IMR-90 (cell line): ENCODE results near the gene GPRC5B. TPM values are rescaled to one million over a fixed set of nuclear protein-coding genes. Genes with fewer than 3 reads are reported as not detected.

ENCODE experiments used
- ATAC-seq: fragments of 200-7000 bp; cut with Tn5 transposase; 2 replicates; pipeline ENCODE4 v1.9.1; 2020; ENCODE audit warnings: low read depth, mild to moderate bottlenecking, moderate library complexity
- BruUV-seq: library from RNA; stranded (reverse); fragments of 400-500 nt; replicated peaks from 2 replicates; lab custom pipeline; 2021; lab: Mats Ljungman, UMichigan
- CTCF ChIA-PET: fragments of 300-600 bp; formaldehyde crosslinking; extraction: SDS; loops from one replicate; lab custom pipeline; 2021; ENCODE audit warnings: antibody characterized with exemption; lab: Yijun Ruan, JAX
- POLR2A ChIA-PET: fragments of 300-600 bp; sonication (Branson Sonifier 250); formaldehyde crosslinking; loops from one replicate; lab custom pipeline; 2022; ENCODE audit warnings: antibody characterized with exemption; ENCODE audit not compliant: unreplicated experiment; lab: Charles Lee
- DNase-seq: peaks from one replicate; pipeline ENCODE4 v3.0.0; 2013
- H2AFZ ChIP-seq: replicated peaks from 2 replicates; pipeline ENCODE3; 2013; ENCODE audit warnings: low read length, mild to moderate bottlenecking; ENCODE audit not compliant: poor library complexity
- H2AK5ac ChIP-seq: 2 replicates; pipeline ENCODE4 v1.6.1; 2013; ENCODE audit warnings: low read depth, low read length, inconsistent platforms
- H2AK9ac ChIP-seq: replicated peaks from 2 replicates; pipeline ENCODE3; 2013; ENCODE audit warnings: mild to moderate bottlenecking, low read depth, low read length, moderate library complexity; ENCODE audit not compliant: poor library complexity
- H2BK120ac ChIP-seq: 2 replicates; pipeline ENCODE4 v1.6.1; 2013; ENCODE audit warnings: low read depth, low read length, inconsistent platforms
- H2BK15ac ChIP-seq: 3 replicates; pipeline ENCODE4 v1.6.1; 2013; ENCODE audit warnings: low read depth, low read length, inconsistent platforms
- H2BK20ac ChIP-seq: 2 replicates; pipeline ENCODE4 v1.6.1; 2013; ENCODE audit warnings: low read depth, mild to moderate bottlenecking, inconsistent platforms, low read length, moderate library complexity
- H2BK5ac ChIP-seq: 2 replicates; pipeline ENCODE4 v1.6.1; 2013; ENCODE audit warnings: mild to moderate bottlenecking, low read depth, low read length, inconsistent platforms; ENCODE audit not compliant: poor library complexity, severe bottlenecking
- H3K14ac ChIP-seq: replicated peaks from 2 replicates; pipeline ENCODE4 v1.6.1; 2013; ENCODE audit warnings: low read depth, low read length, inconsistent platforms
- H3K18ac ChIP-seq: 2 replicates; pipeline ENCODE4 v1.6.1; 2013; ENCODE audit warnings: low read depth, low read length, control low read depth
- H3K23ac ChIP-seq: 2 replicates; pipeline ENCODE4 v1.6.1; 2013; ENCODE audit warnings: low read depth, low read length, inconsistent platforms
- H3K27ac ChIP-seq: 2 replicates; pipeline ENCODE4 v1.5.1; 2013; ENCODE audit warnings: mild to moderate bottlenecking, control low read depth, low read length; ENCODE audit not compliant: insufficient read depth
- H3K27me3 ChIP-seq: 2 replicates; pipeline ENCODE4 v1.6.1; 2013; ENCODE audit warnings: low read length; ENCODE audit not compliant: control insufficient read depth, insufficient read depth
- H3K36me3 ChIP-seq: 2 replicates; pipeline ENCODE4 v1.6.1; 2013; ENCODE audit warnings: low read length, mixed read lengths; ENCODE audit not compliant: control insufficient read depth, insufficient read depth
- H3K4ac ChIP-seq: 2 replicates; pipeline ENCODE4 v1.6.1; 2013; ENCODE audit warnings: low read depth, low read length, inconsistent platforms
- H3K4me1 ChIP-seq: 2 replicates; pipeline ENCODE4 v1.6.1; 2013; ENCODE audit warnings: low read length, mixed read lengths; ENCODE audit not compliant: control insufficient read depth, insufficient read depth
- H3K4me2 ChIP-seq: 2 replicates; pipeline ENCODE4 v1.6.1; 2013; ENCODE audit warnings: low read depth, mild to moderate bottlenecking, control low read depth, low read length, moderate library complexity
- H3K4me3 ChIP-seq: 2 replicates; pipeline ENCODE4 v1.5.1; 2013; ENCODE audit warnings: low read depth, mild to moderate bottlenecking, control low read depth, low read length, moderate library complexity; ENCODE audit not compliant: insufficient read depth
- H3K56ac ChIP-seq: 2 replicates; pipeline ENCODE4 v1.6.1; 2013; ENCODE audit warnings: low read length, inconsistent platforms; ENCODE audit not compliant: insufficient read depth; ENCODE audit errors: extremely low read depth
- H3K79me1 ChIP-seq, 2 experiments: 2 replicates each; pipeline ENCODE4 v1.6.1; 2013; ENCODE audit warnings: low read length in 2 of 2, inconsistent platforms in 1 of 2, low read depth in 1 of 2
- H3K9ac ChIP-seq: 2 replicates; pipeline ENCODE4 v1.6.1; 2013; ENCODE audit warnings: low read depth, low read length, control low read depth
- H3K9me1 ChIP-seq: 2 replicates; pipeline ENCODE4 v1.6.1; 2013; ENCODE audit warnings: low read length, inconsistent platforms; ENCODE audit not compliant: insufficient read depth
- H3K9me3 ChIP-seq: 2 replicates; pipeline ENCODE4 v1.6.1; 2013; ENCODE audit warnings: low read length; ENCODE audit not compliant: control insufficient read depth, insufficient read depth
- H4K20me1 ChIP-seq: 2 replicates; pipeline ENCODE4 v1.6.1; 2013; ENCODE audit warnings: low read length, inconsistent platforms; ENCODE audit not compliant: insufficient read depth
- H4K5ac ChIP-seq: 2 replicates; pipeline ENCODE4 v1.6.1; 2013; ENCODE audit warnings: mild to moderate bottlenecking, low read depth, low read length, control low read depth
- H4K8ac ChIP-seq, 2 experiments: 2 replicates each; pipeline ENCODE4 v1.6.1; 2013; ENCODE audit warnings: low read depth in 2 of 2, low read length in 2 of 2, control low read depth in 1 of 2, inconsistent platforms in 1 of 2
- H4K91ac ChIP-seq: 2 replicates; pipeline ENCODE4 v1.6.1; 2013; ENCODE audit warnings: low read depth, low read length, inconsistent platforms; ENCODE audit not compliant: insufficient read depth
- BHLHE40 ChIP-seq: fragments of 150-350 bp; IDR thresholded peaks from 2 replicates; pipeline ENCODE4 v1.6.1; 2016; ENCODE audit warnings: mild to moderate bottlenecking, low read depth, low read length
- CEBPB ChIP-seq: IDR thresholded peaks from 2 replicates; pipeline ENCODE4 v1.6.1; 2012; ENCODE audit warnings: low read depth, low read length, improper control_type of control experiment
- CHD1 ChIP-seq: IDR thresholded peaks from 2 replicates; pipeline ENCODE4 v1.6.1; 2012; ENCODE audit warnings: low read depth, low read length, improper control_type of control experiment
- FOS ChIP-seq: fragments of 150-350 bp; IDR thresholded peaks from 2 replicates; pipeline ENCODE4 v1.6.1; 2016; ENCODE audit warnings: low read depth, low read length
- MAFK ChIP-seq: IDR thresholded peaks from 2 replicates; pipeline ENCODE4 v1.6.1; 2012; ENCODE audit warnings: low read depth, low read length, improper control_type of control experiment
- MAZ ChIP-seq: IDR thresholded peaks from 2 replicates; pipeline ENCODE4 v1.6.1; 2012; ENCODE audit warnings: low read depth, mild to moderate bottlenecking, low read length, improper control_type of control experiment, moderate library complexity, borderline replicate concordance
- MXI1 ChIP-seq: IDR thresholded peaks from 2 replicates; pipeline ENCODE4 v1.6.1; 2012; ENCODE audit warnings: low read depth, mild to moderate bottlenecking, low read length, moderate library complexity, borderline replicate concordance
- NFE2L2 ChIP-seq: fragments of 150-350 bp; IDR thresholded peaks from 2 replicates; pipeline ENCODE4 v1.6.1; 2016; ENCODE audit warnings: low read depth, mild to moderate bottlenecking, low read length
- POLR2A ChIP-seq: IDR thresholded peaks from 2 replicates; pipeline ENCODE4 v1.6.1; 2012; ENCODE audit warnings: mild to moderate bottlenecking, low read depth, low read length
- RAD21 ChIP-seq: IDR thresholded peaks from 2 replicates; pipeline ENCODE4 v1.6.1; 2012; ENCODE audit warnings: low read length, improper control_type of control experiment
- RCOR1 ChIP-seq: IDR thresholded peaks from 2 replicates; pipeline ENCODE4 v1.6.1; 2012; ENCODE audit warnings: mild to moderate bottlenecking, low read length, improper control_type of control experiment; ENCODE audit not compliant: insufficient replicate concordance
- RFX5 ChIP-seq: IDR thresholded peaks from 2 replicates; pipeline ENCODE4 v1.8.0; 2012; ENCODE audit warnings: low read depth, mild to moderate bottlenecking, low read length, moderate library complexity
- SMC3 ChIP-seq: fragments of 150-350 bp; IDR thresholded peaks from 2 replicates; pipeline ENCODE4 v1.6.1; 2016; ENCODE audit warnings: low read depth, mild to moderate bottlenecking, antibody characterized with exemption, low read length, moderate library complexity
- USF2 ChIP-seq: fragments of 150-350 bp; IDR thresholded peaks from 2 replicates; pipeline ENCODE4 v1.6.1; 2017; ENCODE audit warnings: mild to moderate bottlenecking, antibody characterized with exemption, low read length, low read depth
- WGBS, 2 experiments: methylation state at CpG; one replicate each; pipeline versions ENCODE4 v1.1.5 to v1.1.7; 2013; ENCODE audit warnings: missing lambda C conversion rate in 2 of 2; ENCODE audit not compliant: insufficient read length in 1 of 2; ENCODE audit errors: extremely low coverage in 2 of 2; 5-methylcytosine and 5-hydroxymethylcytosine counted together
- dilution Hi-C: fragments of 300-500 bp; cut with HindIII; formaldehyde crosslinking; loops from one replicate; pipeline ENCODE4 v1.14.3; 2018; ENCODE audit warnings: low sequenced_read_pairs; ENCODE audit not compliant: unreplicated experiment
- in situ Hi-C: fragments of 300-500 bp; cut with MboI; formaldehyde crosslinking; loops from 3 replicates; pipeline ENCODE4 v1.14.3; 2019; ENCODE audit warnings: low sequenced_read_pairs, inconsistent platforms, mixed read lengths
- intact Hi-C: fragments of 100-400 bp; cut with micrococcal nuclease; formaldehyde crosslinking; loops from 2 replicates; pipeline ENCODE4 v1.10.0; 2022
- polyA plus RNA-seq, 3 experiments: library from polyadenylated mRNA; depleted of rRNA; stranded (reverse); fragments of >200 nt; gene quantifications; 2 replicates each; pipeline ENCODE4 v1.2.3, GENCODE V29; 2012; ENCODE audit warnings: low replicate concordance in 1 of 3
- total RNA-seq: library from RNA; depleted of rRNA; stranded (reverse); fragments of >200 nt; gene quantifications from 2 replicates; pipeline ENCODE4 v1.2.3, GENCODE V29; 2012
- TF ChIP-seq, protein P1 (sequence below): fragments of 150-350 bp; IDR thresholded peaks from 2 replicates; pipeline ENCODE4 v1.6.1; 2016; ENCODE audit warnings: low read depth, mild to moderate bottlenecking, low read length, moderate library complexity, borderline replicate concordance
- TF ChIP-seq, protein P2 (sequence below): conservative IDR thresholded peaks from 2 replicates; pipeline ENCODE4 v1.5.1; 2012; ENCODE audit warnings: mild to moderate bottlenecking, low read depth, low read length, improper control_type of control experiment

Gene GPRC5B
- total and polyA plus RNA-seq, 2 of the 4 experiments (the other 2 are of a cell fraction) = 2.5 to 8.5 TPM

DNA sequence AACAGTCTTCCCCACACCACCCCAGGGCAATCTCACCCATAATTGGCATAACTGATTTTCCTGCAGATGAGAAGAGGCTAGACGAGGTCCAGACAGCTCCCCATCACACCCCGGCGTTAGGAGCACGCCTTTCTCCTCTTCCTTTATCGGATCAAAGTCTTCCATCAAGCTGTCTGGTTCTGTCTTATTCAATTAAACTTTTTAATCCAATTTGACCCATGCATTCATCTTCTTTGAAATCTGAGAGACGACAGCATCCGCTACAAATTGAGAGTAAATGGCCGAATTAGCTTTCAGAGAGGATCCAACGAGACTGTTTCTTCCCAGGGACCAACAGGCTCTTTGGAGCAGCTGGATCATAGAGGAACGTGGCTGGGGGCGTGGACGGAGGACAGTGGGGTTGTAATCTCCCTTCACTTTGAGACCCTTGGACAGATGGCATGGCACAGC is 44.4 kb upstream of the GPRC5B start:
- intact Hi-C loops (no loop called here), dilution Hi-C loops (no loop called here), in situ Hi-C loops (no loop called here)
- CTCF ChIA-PET = interaction anchor here (2.1 kb wide), 1 partner anchor 22 kb away, joined by 5 read pairs; no protein-coding TSS in a partner anchor
- no peak for DNase-seq
- Histone ChIP-seq H3K14ac (no peak overlapping the region), H3K9me3 (0 out of 2 replicates have a peak, but pooled peaks cover 3% of the 10 kb centered on the region), H4K8ac (no peak overlapping the region), H3K23ac (no peak overlapping the region), H3K27ac (no peak overlapping the region), H3K18ac (no peak overlapping the region), H3K9me1 (no peaks in the 10 kb centered on the region), H3K4me3 (no peak overlapping the region), H4K20me1 (no peaks in the 10 kb centered on the region), H3K4ac (no peak overlapping the region), H2BK120ac (no peak overlapping the region), H2BK20ac (no peak overlapping the region), H2AK9ac (no peak overlapping the region), H4K5ac (no peak overlapping the region), H2BK15ac (no peak overlapping the region), H3K79me1 (no peaks in the 10 kb centered on the region), H3K27me3 (no peaks in the 10 kb centered on the region), H2AK5ac (no peak overlapping the region), H3K9ac (no peak overlapping the region), H2BK5ac (no peak overlapping the region), H3K4me1 (no peaks in the 10 kb centered on the region), H4K91ac (no peak overlapping the region), H3K36me3 (no peaks in the 10 kb centered on the region), H2AFZ (no peak overlapping the region), H3K4me2 (no peak overlapping the region), H3K56ac (no peak overlapping the region)
- POLR2A ChIA-PET = no interaction called here
- ATAC-seq = no peak
- TF ChIP-seq MAFK (no peak), SMC3 (no peak), MXI1 (no peak), FOS (no peak), POLR2A (no peak), MAZ (no peak), NFE2L2 (no peak), RAD21 (no peak), RFX5 (no peak), CHD1 (no peak), BHLHE40 (no peak), RCOR1 (no peak), CEBPB (no peak), USF2 (no peak)
- TF ChIP-seq, protein P1, sequence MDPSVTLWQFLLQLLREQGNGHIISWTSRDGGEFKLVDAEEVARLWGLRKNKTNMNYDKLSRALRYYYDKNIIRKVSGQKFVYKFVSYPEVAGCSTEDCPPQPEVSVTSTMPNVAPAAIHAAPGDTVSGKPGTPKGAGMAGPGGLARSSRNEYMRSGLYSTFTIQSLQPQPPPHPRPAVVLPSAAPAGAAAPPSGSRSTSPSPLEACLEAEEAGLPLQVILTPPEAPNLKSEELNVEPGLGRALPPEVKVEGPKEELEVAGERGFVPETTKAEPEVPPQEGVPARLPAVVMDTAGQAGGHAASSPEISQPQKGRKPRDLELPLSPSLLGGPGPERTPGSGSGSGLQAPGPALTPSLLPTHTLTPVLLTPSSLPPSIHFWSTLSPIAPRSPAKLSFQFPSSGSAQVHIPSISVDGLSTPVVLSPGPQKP = no peak
- TF ChIP-seq, protein P2, sequence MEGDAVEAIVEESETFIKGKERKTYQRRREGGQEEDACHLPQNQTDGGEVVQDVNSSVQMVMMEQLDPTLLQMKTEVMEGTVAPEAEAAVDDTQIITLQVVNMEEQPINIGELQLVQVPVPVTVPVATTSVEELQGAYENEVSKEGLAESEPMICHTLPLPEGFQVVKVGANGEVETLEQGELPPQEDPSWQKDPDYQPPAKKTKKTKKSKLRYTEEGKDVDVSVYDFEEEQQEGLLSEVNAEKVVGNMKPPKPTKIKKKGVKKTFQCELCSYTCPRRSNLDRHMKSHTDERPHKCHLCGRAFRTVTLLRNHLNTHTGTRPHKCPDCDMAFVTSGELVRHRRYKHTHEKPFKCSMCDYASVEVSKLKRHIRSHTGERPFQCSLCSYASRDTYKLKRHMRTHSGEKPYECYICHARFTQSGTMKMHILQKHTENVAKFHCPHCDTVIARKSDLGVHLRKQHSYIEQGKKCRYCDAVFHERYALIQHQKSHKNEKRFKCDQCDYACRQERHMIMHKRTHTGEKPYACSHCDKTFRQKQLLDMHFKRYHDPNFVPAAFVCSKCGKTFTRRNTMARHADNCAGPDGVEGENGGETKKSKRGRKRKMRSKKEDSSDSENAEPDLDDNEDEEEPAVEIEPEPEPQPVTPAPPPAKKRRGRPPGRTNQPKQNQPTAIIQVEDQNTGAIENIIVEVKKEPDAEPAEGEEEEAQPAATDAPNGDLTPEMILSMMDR = no peak
- no TSS peak for BruUV-seq
- WGBS, 2 experiments = 85% methylated on average over 5 of the region's 12 CpGs; no CpG with 5 or more reads in 1 of the 2 experiments
